ENCODE measurements around the gene GRIA3.

GRIA3 gene

DNA sequence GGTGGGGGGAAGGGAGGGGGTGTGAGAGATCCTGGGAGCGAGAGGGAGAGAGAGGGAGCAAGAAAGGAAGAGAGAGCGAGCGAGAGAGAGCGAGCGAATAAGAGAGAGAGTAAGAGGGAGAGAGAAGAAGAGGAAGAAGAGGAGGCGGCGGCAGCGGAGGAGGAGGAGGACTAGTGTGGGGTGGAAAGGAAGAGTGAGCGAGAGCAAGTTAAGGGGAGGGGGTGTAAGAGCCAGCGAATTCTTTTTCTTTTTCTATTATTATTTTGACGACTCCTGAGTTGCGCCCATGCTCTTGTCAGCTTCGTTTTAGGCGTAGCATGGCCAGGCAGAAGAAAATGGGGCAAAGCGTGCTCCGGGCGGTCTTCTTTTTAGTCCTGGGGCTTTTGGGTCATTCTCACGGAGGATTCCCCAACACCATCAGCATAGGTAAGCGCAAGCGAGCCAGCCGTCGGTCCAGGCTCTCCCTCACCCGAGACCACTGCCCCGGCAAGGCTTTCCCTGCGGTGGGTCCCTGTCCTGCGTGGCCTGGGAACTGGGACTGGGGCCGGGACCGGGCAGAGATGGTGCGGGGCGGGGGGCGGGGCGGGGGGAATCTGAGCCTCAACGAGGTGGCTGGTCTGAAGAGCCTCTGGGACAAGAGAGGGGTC, at the start of gene GRIA3:
Gene GRIA3, plus strand, starts transcription at position 60 of the 647 bp plus-strand sequence. Its CDS starts 258 bp downstream, at position 318.
- Histone ChIP-seq H3K4me1 (ENCODE audit: control insufficient read depth, insufficient read depth, low read length) (no peaks in the 10 kb centered on the region), H3K9me3 (ENCODE audit: control insufficient read depth, insufficient read depth, low read depth, low read length) (no peaks in the 10 kb centered on the region), H3K36me3 (ENCODE audit: control insufficient read depth in 2 of 2, insufficient read depth in 1 of 2, low read length in 2 of 2) (no peaks in the 10 kb centered on the region), H3K27ac (ENCODE audit: extremely low read depth, low read depth, low read length) (no peak within 1 kb of the TSS), H3K4me3 (ENCODE audit: low read depth, low read length) (peak within 1 kb of the TSS; percentile 33)
- peak; percentile 74 for TF ChIP-seq PRDM1 (tag by site-specific recombination; IDR thresholded peaks at IDR 0.05)
- no peak for TF ChIP-seq ZNF501 (tag by site-specific recombination; IDR thresholded peaks at IDR 0.05)
- TF ChIP-seq ZNF785 (tag by site-specific recombination; IDR thresholded peaks at IDR 0.05): no peak
- TF ChIP-seq, protein P1, sequence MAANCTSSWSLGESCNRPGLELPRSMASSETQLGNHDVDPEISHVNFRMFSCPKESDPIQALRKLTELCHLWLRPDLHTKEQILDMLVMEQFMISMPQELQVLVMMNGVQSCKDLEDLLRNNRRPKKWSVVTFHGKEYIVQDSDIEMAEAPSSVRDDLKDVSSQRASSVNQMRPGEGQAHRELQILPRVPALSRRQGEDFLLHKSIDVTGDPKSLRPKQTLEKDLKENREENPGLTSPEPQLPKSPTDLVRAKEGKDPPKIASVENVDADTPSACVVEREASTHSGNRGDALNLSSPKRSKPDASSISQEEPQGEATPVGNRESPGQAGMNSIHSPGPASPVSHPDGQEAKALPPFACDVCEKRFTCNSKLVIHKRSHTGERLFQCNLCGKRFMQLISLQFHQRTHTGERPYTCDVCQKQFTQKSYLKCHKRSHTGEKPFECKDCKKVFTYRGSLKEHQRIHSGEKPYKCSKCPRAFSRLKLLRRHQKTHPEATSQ (tag by site-specific recombination; IDR thresholded peaks at IDR 0.05): no peak
- no peak for TF ChIP-seq MYNN (tag by site-specific recombination; IDR thresholded peaks at IDR 0.05; ENCODE audit: borderline replicate concordance)
- peak; percentile 32; the same call in 1 of the 2 replicates for TF ChIP-seq EGR2 (tag by site-specific recombination; IDR thresholded peaks at IDR 0.05; ENCODE audit: low read depth)
- TF ChIP-seq ZNF596 (tag by site-specific recombination; IDR thresholded peaks at IDR 0.05): peak; percentile 92
- ChIA-PET POLR2A (no interaction called here), CTCF (interaction anchor here (0.6 to 0.7 kb wide), 2 partner anchors 19 to 140 kb away, joined by 3 read pairs; no protein-coding TSS in a partner anchor)

DNA sequence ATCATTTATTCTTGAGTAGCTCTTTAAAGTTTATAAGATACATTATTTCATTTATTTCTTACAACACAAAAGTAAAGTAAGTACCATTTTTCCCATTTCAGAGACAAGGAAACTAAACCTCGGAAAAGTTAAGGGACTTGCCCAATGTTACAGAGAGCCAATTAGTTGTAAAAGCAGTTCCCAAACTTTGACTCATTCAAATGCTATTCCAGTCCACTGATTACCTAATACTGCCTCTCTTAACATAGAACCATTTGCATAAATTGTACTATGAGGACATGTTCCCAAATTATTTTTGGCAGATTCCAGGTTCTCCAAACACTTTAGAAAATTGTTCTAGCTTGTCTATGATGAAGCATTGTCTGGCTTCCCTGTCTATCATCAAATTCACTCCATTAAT, 45.6 kb upstream of the GRIA3 start:
- ChIA-PET POLR2A (no interaction called here), CTCF (interaction anchor here (1.0 kb wide), 1 partner anchor 312 kb away, joined by 3 read pairs; no protein-coding TSS in a partner anchor)
- no peak for TF ChIP-seq KLF16 (tag by site-specific recombination; IDR thresholded peaks at IDR 0.05)
- no peak for TF ChIP-seq YY1 (tag by site-specific recombination; IDR thresholded peaks at IDR 0.05)
- TF ChIP-seq ZNF354C (tag by site-specific recombination; IDR thresholded peaks at IDR 0.05; ENCODE audit: borderline replicate concordance, low read depth): no peak
- TF ChIP-seq ZFP3 (tag by site-specific recombination; IDR thresholded peaks at IDR 0.05; ENCODE audit: low read depth): no peak
- TF ChIP-seq ZNF664 (tag by site-specific recombination; IDR thresholded peaks at IDR 0.05): no peak
- no peak for TF ChIP-seq HOXC10 (CRISPR knock-in tag; IDR thresholded peaks at IDR 0.05)
- TF ChIP-seq ZNF239 (tag by site-specific recombination; IDR thresholded peaks at IDR 0.05): no peak
- TF ChIP-seq, protein P2, sequence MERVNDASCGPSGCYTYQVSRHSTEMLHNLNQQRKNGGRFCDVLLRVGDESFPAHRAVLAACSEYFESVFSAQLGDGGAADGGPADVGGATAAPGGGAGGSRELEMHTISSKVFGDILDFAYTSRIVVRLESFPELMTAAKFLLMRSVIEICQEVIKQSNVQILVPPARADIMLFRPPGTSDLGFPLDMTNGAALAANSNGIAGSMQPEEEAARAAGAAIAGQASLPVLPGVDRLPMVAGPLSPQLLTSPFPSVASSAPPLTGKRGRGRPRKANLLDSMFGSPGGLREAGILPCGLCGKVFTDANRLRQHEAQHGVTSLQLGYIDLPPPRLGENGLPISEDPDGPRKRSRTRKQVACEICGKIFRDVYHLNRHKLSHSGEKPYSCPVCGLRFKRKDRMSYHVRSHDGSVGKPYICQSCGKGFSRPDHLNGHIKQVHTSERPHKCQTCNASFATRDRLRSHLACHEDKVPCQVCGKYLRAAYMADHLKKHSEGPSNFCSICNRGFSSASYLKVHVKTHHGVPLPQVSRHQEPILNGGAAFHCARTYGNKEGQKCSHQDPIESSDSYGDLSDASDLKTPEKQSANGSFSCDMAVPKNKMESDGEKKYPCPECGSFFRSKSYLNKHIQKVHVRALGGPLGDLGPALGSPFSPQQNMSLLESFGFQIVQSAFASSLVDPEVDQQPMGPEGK (tag by site-specific recombination; IDR thresholded peaks at IDR 0.05): no peak
- TF ChIP-seq, protein P3, sequence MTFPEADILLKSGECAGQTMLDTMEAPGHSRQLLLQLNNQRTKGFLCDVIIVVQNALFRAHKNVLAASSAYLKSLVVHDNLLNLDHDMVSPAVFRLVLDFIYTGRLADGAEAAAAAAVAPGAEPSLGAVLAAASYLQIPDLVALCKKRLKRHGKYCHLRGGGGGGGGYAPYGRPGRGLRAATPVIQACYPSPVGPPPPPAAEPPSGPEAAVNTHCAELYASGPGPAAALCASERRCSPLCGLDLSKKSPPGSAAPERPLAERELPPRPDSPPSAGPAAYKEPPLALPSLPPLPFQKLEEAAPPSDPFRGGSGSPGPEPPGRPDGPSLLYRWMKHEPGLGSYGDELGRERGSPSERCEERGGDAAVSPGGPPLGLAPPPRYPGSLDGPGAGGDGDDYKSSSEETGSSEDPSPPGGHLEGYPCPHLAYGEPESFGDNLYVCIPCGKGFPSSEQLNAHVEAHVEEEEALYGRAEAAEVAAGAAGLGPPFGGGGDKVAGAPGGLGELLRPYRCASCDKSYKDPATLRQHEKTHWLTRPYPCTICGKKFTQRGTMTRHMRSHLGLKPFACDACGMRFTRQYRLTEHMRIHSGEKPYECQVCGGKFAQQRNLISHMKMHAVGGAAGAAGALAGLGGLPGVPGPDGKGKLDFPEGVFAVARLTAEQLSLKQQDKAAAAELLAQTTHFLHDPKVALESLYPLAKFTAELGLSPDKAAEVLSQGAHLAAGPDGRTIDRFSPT (tag by site-specific recombination; IDR thresholded peaks at IDR 0.05): no peak
- TF ChIP-seq, protein P4, sequence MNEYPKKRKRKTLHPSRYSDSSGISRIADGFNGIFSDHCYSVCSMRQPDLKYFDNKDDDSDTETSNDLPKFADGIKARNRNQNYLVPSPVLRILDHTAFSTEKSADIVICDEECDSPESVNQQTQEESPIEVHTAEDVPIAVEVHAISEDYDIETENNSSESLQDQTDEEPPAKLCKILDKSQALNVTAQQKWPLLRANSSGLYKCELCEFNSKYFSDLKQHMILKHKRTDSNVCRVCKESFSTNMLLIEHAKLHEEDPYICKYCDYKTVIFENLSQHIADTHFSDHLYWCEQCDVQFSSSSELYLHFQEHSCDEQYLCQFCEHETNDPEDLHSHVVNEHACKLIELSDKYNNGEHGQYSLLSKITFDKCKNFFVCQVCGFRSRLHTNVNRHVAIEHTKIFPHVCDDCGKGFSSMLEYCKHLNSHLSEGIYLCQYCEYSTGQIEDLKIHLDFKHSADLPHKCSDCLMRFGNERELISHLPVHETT (tag by site-specific recombination; IDR thresholded peaks at IDR 0.05): no peak
- H3K9me3 ChIP-seq (ENCODE audit: control insufficient read depth, insufficient read depth, low read depth, low read length): no peaks in the 10 kb centered on the region
- H3K4me3 ChIP-seq (ENCODE audit: low read depth, low read length): no peak overlapping the region
- no peaks in the 10 kb centered on the region for H3K4me1 ChIP-seq (ENCODE audit: control insufficient read depth, insufficient read depth, low read length)
- no peak overlapping the region for H3K27ac ChIP-seq (ENCODE audit: extremely low read depth, low read depth, low read length)
- no peaks in the 10 kb centered on the region for H3K36me3 ChIP-seq (ENCODE audit: control insufficient read depth in 2 of 2, insufficient read depth in 1 of 2, low read length in 2 of 2)
